GM12878 (cell line): ENCODE data around the gene LRBA. TPM values are rescaled to one million over a fixed set of nuclear protein-coding genes. Genes with fewer than 3 reads are reported as not detected.

Experiments
- BCL11A ChIP-seq: IDR thresholded peaks from 2 replicates; pipeline ENCODE4 v1.6.1; 2011; ENCODE audit warnings: low read depth, low read length
- BMI1 ChIP-seq: fragments of 450-650 bp; IDR thresholded peaks from 2 replicates; pipeline ENCODE4 v1.6.1; 2016; ENCODE audit warnings: mild to moderate bottlenecking, moderate library complexity, borderline replicate concordance
- FOXM1 ChIP-seq: IDR thresholded peaks from 2 replicates; pipeline ENCODE4 v1.6.1; 2012; ENCODE audit warnings: low read depth, mild to moderate bottlenecking, inconsistent platforms, low read length, moderate library complexity
- MEF2A ChIP-seq: IDR thresholded peaks from 2 replicates; pipeline ENCODE4 v1.6.1; 2011; ENCODE audit warnings: low read depth, mild to moderate bottlenecking, low read length, moderate library complexity; ENCODE audit not compliant: insufficient read depth
- MTA2 ChIP-seq: fragments of 450-650 bp; IDR thresholded peaks from 2 replicates; pipeline ENCODE4 v1.6.1; 2016; ENCODE audit warnings: low read depth, mild to moderate bottlenecking, moderate library complexity
- MYC ChIP-seq: IDR thresholded peaks from 2 replicates; pipeline ENCODE4 v1.6.1; 2011; ENCODE audit warnings: mild to moderate bottlenecking, low read length, moderate library complexity, inconsistent platforms; ENCODE audit not compliant: insufficient read depth, insufficient replicate concordance, insufficient read length, severe bottlenecking
- POLR2AphosphoS2 ChIP-seq: IDR thresholded peaks from 2 replicates; pipeline ENCODE4 v1.6.1; 2011; ENCODE audit warnings: low read depth, mild to moderate bottlenecking, low read length, improper control_type of control experiment, moderate library complexity
- SREBF1 ChIP-seq: IDR thresholded peaks from 2 replicates; pipeline ENCODE4 v1.6.1; 2012; ENCODE audit warnings: mild to moderate bottlenecking, low read length
- ZNF207 ChIP-seq: fragments of 450-650 bp; IDR thresholded peaks from 2 replicates; pipeline ENCODE4 v1.6.1; 2014; ENCODE audit warnings: antibody characterized with exemption, mild to moderate bottlenecking, borderline replicate concordance
- ZNF217 ChIP-seq: fragments of 450-650 bp; IDR thresholded peaks from 2 replicates; pipeline ENCODE4 v1.6.1; 2017; ENCODE audit warnings: antibody characterized with exemption, mild to moderate bottlenecking
- polyA plus RNA-seq, 11 experiments: library from polyadenylated mRNA; depleted of rRNA in 4 of 11; unstranded in 6 of 11; stranded (reverse) in 5 of 11; fragments of >200 nt; fragmentation: Nextera tagmentation in 4 of 11; fragmentation: Illumina TruSeq in 1 of 11; extraction: Ambion mirVana in 4 of 11; extraction: Trizol in 1 of 11; gene quantifications; 1 replicate in 1 of 11; 2 replicates in 10 of 11; pipeline versions ENCODE4 v1.2.1 to v1.2.3, GENCODE V29; 2011 to 2016; ENCODE audit warnings: inconsistent platforms in 2 of 11, missing spikeins in 2 of 11, low read depth in 1 of 11
- total RNA-seq, 4 experiments: library from RNA; depleted of rRNA in 3 of 4; stranded (reverse); fragments of >200 nt in 3 of 4; fragmentation: Illumina TruSeq in 1 of 4; extraction: Trizol in 1 of 4; gene quantifications; 2 replicates each; pipeline versions ENCODE4 v1.2.1 to v1.2.3, GENCODE V29; 2013 to 2021
- TF ChIP-seq, protein P1 (sequence below): IDR thresholded peaks from 2 replicates; pipeline ENCODE4 v1.6.1; 2011; ENCODE audit warnings: borderline replicate concordance, low read depth, mild to moderate bottlenecking, moderate library complexity, mixed read lengths, low read length; ENCODE audit not compliant: insufficient read depth; ENCODE audit errors: extremely low read length
- TF ChIP-seq, protein P2 (sequence below): fragments of 150-350 bp; IDR thresholded peaks from 2 replicates; pipeline ENCODE4 v1.6.1; 2016; ENCODE audit warnings: low read depth, low read length
- TF ChIP-seq, protein P3 (sequence below): fragments of 450-650 bp; IDR thresholded peaks from 2 replicates; pipeline ENCODE4 v1.6.1; 2016; ENCODE audit warnings: mild to moderate bottlenecking
- TF ChIP-seq, protein P4 (sequence below): IDR thresholded peaks from 2 replicates; pipeline ENCODE4 v1.6.1; 2012; ENCODE audit warnings: improper control_type of control experiment, low read depth, low read length; ENCODE audit not compliant: insufficient replicate concordance

LRBA gene
- total and polyA plus RNA-seq, 10 of the 15 experiments (the other 5 are each of a cell fraction or from before 2014, with no cell fraction given), result 20.3 to 93.4 (median 55.0) TPM

DNA sequence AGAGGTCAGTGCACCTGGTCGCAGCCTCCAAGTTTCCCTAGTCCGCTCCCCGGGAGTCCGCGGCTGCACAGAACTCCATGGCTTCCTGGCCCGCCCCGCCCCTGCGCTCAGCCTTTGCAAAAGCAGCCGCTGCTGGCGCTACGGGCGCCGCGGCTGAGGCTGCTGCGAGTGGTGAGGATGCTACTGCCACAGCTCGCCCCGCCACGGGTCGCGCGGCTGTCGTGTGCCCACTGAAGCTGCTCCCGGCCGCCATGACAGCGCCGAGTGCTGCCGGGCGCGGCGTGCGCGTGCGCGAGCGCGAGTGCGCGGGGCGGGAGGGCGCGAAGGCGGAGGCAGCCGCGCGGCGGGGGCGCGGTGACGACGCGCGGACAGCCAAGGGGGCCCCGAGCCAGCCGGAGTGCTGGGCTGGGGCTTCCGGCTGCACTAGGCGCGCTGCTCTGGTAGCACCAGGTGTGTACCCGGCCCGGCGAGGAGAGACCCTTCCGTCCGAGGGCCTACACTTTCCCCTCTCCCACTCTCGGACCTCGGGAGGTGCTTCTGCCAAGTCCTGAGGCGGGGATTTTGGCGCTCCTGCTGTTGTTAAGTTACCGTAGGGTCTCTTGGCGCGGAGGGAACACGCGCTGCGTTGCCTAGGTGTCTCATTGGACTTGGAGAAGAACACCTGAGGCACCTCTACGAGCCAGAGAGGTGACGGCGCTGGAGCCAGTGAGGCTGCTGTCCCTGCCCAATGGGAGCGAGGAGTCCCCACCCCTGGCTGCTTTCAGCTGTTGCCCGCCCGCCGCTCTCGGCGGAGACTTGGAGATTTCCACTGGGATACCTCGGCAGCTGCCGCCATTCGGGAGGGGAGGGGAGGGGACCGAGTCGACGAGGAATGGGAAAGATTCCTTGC lies 619 bp upstream of the LRBA start (continued):
- TF ChIP-seq, protein P1, sequence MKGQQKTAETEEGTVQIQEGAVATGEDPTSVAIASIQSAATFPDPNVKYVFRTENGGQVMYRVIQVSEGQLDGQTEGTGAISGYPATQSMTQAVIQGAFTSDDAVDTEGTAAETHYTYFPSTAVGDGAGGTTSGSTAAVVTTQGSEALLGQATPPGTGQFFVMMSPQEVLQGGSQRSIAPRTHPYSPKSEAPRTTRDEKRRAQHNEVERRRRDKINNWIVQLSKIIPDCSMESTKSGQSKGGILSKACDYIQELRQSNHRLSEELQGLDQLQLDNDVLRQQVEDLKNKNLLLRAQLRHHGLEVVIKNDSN, result no peak
- TF ChIP-seq POLR2AphosphoS2, result peak; percentile 87; the same call in 1 of the 2 replicates
- TF ChIP-seq, protein P2, sequence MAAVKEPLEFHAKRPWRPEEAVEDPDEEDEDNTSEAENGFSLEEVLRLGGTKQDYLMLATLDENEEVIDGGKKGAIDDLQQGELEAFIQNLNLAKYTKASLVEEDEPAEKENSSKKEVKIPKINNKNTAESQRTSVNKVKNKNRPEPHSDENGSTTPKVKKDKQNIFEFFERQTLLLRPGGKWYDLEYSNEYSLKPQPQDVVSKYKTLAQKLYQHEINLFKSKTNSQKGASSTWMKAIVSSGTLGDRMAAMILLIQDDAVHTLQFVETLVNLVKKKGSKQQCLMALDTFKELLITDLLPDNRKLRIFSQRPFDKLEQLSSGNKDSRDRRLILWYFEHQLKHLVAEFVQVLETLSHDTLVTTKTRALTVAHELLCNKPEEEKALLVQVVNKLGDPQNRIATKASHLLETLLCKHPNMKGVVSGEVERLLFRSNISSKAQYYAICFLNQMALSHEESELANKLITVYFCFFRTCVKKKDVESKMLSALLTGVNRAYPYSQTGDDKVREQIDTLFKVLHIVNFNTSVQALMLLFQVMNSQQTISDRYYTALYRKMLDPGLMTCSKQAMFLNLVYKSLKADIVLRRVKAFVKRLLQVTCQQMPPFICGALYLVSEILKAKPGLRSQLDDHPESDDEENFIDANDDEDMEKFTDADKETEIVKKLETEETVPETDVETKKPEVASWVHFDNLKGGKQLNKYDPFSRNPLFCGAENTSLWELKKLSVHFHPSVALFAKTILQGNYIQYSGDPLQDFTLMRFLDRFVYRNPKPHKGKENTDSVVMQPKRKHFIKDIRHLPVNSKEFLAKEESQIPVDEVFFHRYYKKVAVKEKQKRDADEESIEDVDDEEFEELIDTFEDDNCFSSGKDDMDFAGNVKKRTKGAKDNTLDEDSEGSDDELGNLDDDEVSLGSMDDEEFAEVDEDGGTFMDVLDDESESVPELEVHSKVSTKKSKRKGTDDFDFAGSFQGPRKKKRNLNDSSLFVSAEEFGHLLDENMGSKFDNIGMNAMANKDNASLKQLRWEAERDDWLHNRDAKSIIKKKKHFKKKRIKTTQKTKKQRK, result no peak
- no peak for TF ChIP-seq BCL11A
- TF ChIP-seq MTA2, result no peak
- no peak for TF ChIP-seq SREBF1
- TF ChIP-seq MEF2A, result 0 out of 2 replicates have a peak, but pooled peaks have one; percentile 31
- no peak for TF ChIP-seq FOXM1
- no peak for TF ChIP-seq MYC
- TF ChIP-seq ZNF217, result peak; percentile 72; the same call in 1 of the 2 replicates
- TF ChIP-seq BMI1, result no peak
- peak; percentile 57; the same call in 1 of the 2 replicates for TF ChIP-seq ZNF207
- TF ChIP-seq, protein P3, sequence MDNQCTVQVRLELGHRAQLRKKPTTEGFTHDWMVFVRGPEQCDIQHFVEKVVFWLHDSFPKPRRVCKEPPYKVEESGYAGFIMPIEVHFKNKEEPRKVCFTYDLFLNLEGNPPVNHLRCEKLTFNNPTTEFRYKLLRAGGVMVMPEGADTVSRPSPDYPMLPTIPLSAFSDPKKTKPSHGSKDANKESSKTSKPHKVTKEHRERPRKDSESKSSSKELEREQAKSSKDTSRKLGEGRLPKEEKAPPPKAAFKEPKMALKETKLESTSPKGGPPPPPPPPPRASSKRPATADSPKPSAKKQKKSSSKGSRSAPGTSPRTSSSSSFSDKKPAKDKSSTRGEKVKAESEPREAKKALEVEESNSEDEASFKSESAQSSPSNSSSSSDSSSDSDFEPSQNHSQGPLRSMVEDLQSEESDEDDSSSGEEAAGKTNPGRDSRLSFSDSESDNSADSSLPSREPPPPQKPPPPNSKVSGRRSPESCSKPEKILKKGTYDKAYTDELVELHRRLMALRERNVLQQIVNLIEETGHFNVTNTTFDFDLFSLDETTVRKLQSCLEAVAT, result peak; percentile 64
- TF ChIP-seq, protein P4, sequence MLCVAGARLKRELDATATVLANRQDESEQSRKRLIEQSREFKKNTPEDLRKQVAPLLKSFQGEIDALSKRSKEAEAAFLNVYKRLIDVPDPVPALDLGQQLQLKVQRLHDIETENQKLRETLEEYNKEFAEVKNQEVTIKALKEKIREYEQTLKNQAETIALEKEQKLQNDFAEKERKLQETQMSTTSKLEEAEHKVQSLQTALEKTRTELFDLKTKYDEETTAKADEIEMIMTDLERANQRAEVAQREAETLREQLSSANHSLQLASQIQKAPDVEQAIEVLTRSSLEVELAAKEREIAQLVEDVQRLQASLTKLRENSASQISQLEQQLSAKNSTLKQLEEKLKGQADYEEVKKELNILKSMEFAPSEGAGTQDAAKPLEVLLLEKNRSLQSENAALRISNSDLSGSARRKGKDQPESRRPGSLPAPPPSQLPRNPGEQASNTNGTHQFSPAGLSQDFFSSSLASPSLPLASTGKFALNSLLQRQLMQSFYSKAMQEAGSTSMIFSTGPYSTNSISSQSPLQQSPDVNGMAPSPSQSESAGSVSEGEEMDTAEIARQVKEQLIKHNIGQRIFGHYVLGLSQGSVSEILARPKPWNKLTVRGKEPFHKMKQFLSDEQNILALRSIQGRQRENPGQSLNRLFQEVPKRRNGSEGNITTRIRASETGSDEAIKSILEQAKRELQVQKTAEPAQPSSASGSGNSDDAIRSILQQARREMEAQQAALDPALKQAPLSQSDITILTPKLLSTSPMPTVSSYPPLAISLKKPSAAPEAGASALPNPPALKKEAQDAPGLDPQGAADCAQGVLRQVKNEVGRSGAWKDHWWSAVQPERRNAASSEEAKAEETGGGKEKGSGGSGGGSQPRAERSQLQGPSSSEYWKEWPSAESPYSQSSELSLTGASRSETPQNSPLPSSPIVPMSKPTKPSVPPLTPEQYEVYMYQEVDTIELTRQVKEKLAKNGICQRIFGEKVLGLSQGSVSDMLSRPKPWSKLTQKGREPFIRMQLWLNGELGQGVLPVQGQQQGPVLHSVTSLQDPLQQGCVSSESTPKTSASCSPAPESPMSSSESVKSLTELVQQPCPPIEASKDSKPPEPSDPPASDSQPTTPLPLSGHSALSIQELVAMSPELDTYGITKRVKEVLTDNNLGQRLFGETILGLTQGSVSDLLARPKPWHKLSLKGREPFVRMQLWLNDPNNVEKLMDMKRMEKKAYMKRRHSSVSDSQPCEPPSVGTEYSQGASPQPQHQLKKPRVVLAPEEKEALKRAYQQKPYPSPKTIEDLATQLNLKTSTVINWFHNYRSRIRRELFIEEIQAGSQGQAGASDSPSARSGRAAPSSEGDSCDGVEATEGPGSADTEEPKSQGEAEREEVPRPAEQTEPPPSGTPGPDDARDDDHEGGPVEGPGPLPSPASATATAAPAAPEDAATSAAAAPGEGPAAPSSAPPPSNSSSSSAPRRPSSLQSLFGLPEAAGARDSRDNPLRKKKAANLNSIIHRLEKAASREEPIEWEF, result no peak
